Kidney epithelial cell (primary cell): ENCODE results near the gene SLC4A1AP. TPM values are rescaled to one million over a fixed set of nuclear protein-coding genes. Genes with fewer than 3 reads are reported as not detected.

Experiments
- DNase-seq: peaks from one replicate; pipeline ENCODE4 v3.0.0-alpha.2; 2010; ENCODE audit warnings: low read depth
- H3K27me3 ChIP-seq: 2 replicates; pipeline ENCODE4 v1.6.0; 2011; ENCODE audit warnings: low read length; ENCODE audit not compliant: control insufficient read depth, insufficient read depth
- H3K36me3 ChIP-seq: 2 replicates; pipeline ENCODE4 v1.5.1; 2011; ENCODE audit warnings: low read length; ENCODE audit not compliant: control insufficient read depth, insufficient read depth
- H3K4me3 ChIP-seq: 2 replicates; pipeline ENCODE4 v1.5.1; 2011; ENCODE audit warnings: low read depth, mild to moderate bottlenecking, control low read depth, low read length
- CTCF ChIP-seq: IDR thresholded peaks from 2 replicates; pipeline ENCODE4 v1.5.1; 2011; ENCODE audit warnings: mild to moderate bottlenecking, moderate library complexity, low read length, control low read depth, inconsistent platforms; ENCODE audit not compliant: insufficient read depth, poor library complexity, severe bottlenecking
- total RNA-seq: library from RNA; depleted of rRNA; stranded (reverse); fragments of >200 nt; gene quantifications from 2 replicates; pipeline ENCODE4 v1.2.3, GENCODE V29; 2015

SLC4A1AP gene
- total RNA-seq, 1 donor from 2014 or later, result 25.0 TPM

- no peak for TF ChIP-seq CTCF
- no peaks in the 10 kb centered on the region for H3K36me3 ChIP-seq
- DNase-seq, result no peak
- H3K27me3 ChIP-seq, result no peaks in the 10 kb centered on the region
- H3K4me3 ChIP-seq, result no peak overlapping the region
Observed at GRCh38 chr2:27708257-27708654, 44.6 kb downstream of the SLC4A1AP start.

- no peak for TF ChIP-seq CTCF
- H3K27me3 ChIP-seq, result no peaks in the 10 kb centered on the region
- no peak for DNase-seq
- no peaks in the 10 kb centered on the region for H3K36me3 ChIP-seq
- no peak overlapping the region for H3K4me3 ChIP-seq
Observed at GRCh38 chr2:27708666-27709065, 45.0 kb downstream of the SLC4A1AP start.

- Histone ChIP-seq H3K36me3 (no peaks in the 10 kb centered on the region), H3K27me3 (no peaks in the 10 kb centered on the region), H3K4me3 (no peak overlapping the region)
- no peak for TF ChIP-seq CTCF
- DNase-seq, result no peak
Observed at GRCh38 chr2:27709326-27709725, 45.6 kb downstream of the SLC4A1AP start.

GRCh38 chr2:27709960-27710575 is 46.4 kb downstream of the SLC4A1AP start:
- Histone ChIP-seq H3K27me3 (no peaks in the 10 kb centered on the region), H3K36me3 (no peaks in the 10 kb centered on the region), H3K4me3 (no peak overlapping the region)
- TF ChIP-seq CTCF, result no peak
- DNase-seq, result no peak

GRCh38 chr2:27710640-27711430 is 47.1 kb downstream of the SLC4A1AP start:
- Histone ChIP-seq H3K4me3 (no peak overlapping the region), H3K36me3 (no peaks in the 10 kb centered on the region), H3K27me3 (no peaks in the 10 kb centered on the region)
- TF ChIP-seq CTCF, result no peak
- DNase-seq, result no peak
